ENCODE measurements around the gene MTRFR. TPM values are rescaled to one million over a fixed set of nuclear protein-coding genes. Genes with fewer than 3 reads are reported as not detected.
"Not testable (repeated sequence)": the region's sequence is repeated elsewhere in the genome, so short reads cannot be mapped to it uniquely, and the experiment has no call there.

Gene MTRFR
- 10 to 100 TPM; 11.8 to 28.1 (median 19.0) TPM for total RNA-seq

GRCh38 chr12:123232807-123233504, at the start of gene MTRFR, which contains the start of gene MPHOSPH9:
Gene MTRFR, plus strand, starts transcription at chr12:123233436. Its CDS starts 20,239 bp downstream, at chr12:123253675.
Gene MPHOSPH9, minus strand, starts transcription at chr12:123233141. Its CDS starts 2,777 bp downstream, at chr12:123230364.
- H3K4me3 ChIP-seq, result peak within 1 kb of the TSS; percentile 67 to 84 (median 79)
- ATAC-seq (replicated peaks in 6 of 8), result peak; percentile 92 to 95 (median 95)
- H3K27ac ChIP-seq, result peak within 1 kb of the TSS; percentile 81 to 90
- WGBS, 10 experiments, result 0 to 6% (median 0%) methylated on average over 6 to 17 of the region's 66 CpGs; no CpG with 5 or more reads in 6 of the 10 experiments
- in situ Hi-C loops (cut with MboI; ENCODE audit: low pct_unique_long_range_greater_than_20kb in 2 of 9, low sequenced_read_pairs in 9 of 9, unreplicated experiment in 9 of 9), result loop anchor here in 1 of 9 experiments (25.0 kb wide), 1 partner anchor 371 kb away; no protein-coding TSS in a partner anchor
- peaks cover 6 to 16% of the 10 kb centered on the region in 2 donors for H3K4me1 ChIP-seq (replicated peaks in 1 of 2)

- no peak for ATAC-seq (replicated peaks in 6 of 8)
Observed at GRCh38 chr12:123187637-123188036, 45.6 kb upstream of the MTRFR start.

GRCh38 chr12:123199936-123200335, 33.3 kb upstream of the MTRFR start:
- in situ Hi-C loops (cut with MboI; ENCODE audit: low pct_unique_long_range_greater_than_20kb in 2 of 9, low sequenced_read_pairs in 9 of 9, unreplicated experiment in 9 of 9), result no loop called here
- ATAC-seq (replicated peaks in 6 of 8), result no peak
- Histone ChIP-seq H3K4me3 (no peak overlapping the region), H3K27ac (no peak overlapping the region), H3K4me1 (replicated peaks in 1 of 2) (no peaks in the 10 kb centered on the region)
- WGBS, 10 experiments, result 82 to 100% (median 96%) methylated on average over 2 to 3 of the region's 3 CpGs; no CpG with 5 or more reads in 1 of the 10 experiments

More at GRCh38 chr12:123187637-123188036, 45.6 kb upstream of the MTRFR start:
- no peaks in the 10 kb centered on the region for H3K4me1 ChIP-seq (replicated peaks in 1 of 2)
- 75 to 100% (median 91%) methylated on average over 1 to 5 of the region's 6 CpGs; no CpG with 5 or more reads in 2 of the 10 experiments for WGBS, 10 experiments
- H3K27ac ChIP-seq, result no peak overlapping the region
- H3K4me3 ChIP-seq, result no peak overlapping the region
- in situ Hi-C loops (cut with MboI; ENCODE audit: low pct_unique_long_range_greater_than_20kb in 2 of 9, low sequenced_read_pairs in 9 of 9, unreplicated experiment in 9 of 9), result no loop called here

GRCh38 chr12:123200414-123200813, 32.8 kb upstream of the MTRFR start:
- Histone ChIP-seq H3K4me1 (replicated peaks in 1 of 2) (no peaks in the 10 kb centered on the region), H3K27ac (no peak overlapping the region), H3K4me3 (no peak overlapping the region)
- no peak for ATAC-seq (replicated peaks in 6 of 8)
- WGBS, 10 experiments, result 76 to 100% (median 92%) methylated on average over 2 to 7 of the region's 7 CpGs
- in situ Hi-C loops (cut with MboI; ENCODE audit: low pct_unique_long_range_greater_than_20kb in 2 of 9, low sequenced_read_pairs in 9 of 9, unreplicated experiment in 9 of 9), result no loop called here

- ATAC-seq (replicated peaks in 6 of 8); H3K27ac ChIP-seq; in situ Hi-C loops (cut with MboI; ENCODE audit: low pct_unique_long_range_greater_than_20kb in 2 of 9, low sequenced_read_pairs in 9 of 9, unreplicated experiment in 9 of 9); H3K4me1 ChIP-seq (replicated peaks in 1 of 2); H3K4me3 ChIP-seq: not testable (repeated sequence)
- WGBS, 10 experiments, result 60 to 100% (median 96%) methylated on average over 1 to 3 of the region's 3 CpGs; no CpG with 5 or more reads in 2 of the 10 experiments
Observed at GRCh38 chr12:123206794-123207193, 26.4 kb upstream of the MTRFR start.

- H3K4me1 ChIP-seq (replicated peaks in 1 of 2), result not testable (repeated sequence)
- WGBS, 10 experiments, result 91 to 100% (median 100%) methylated on average over 2 to 6 of the region's 7 CpGs; no CpG with 5 or more reads in 2 of the 10 experiments
Observed at GRCh38 chr12:123207815-123208214, 25.4 kb upstream of the MTRFR start.

GRCh38 chr12:123223241-123223668, 10.0 kb upstream of the MTRFR start:
- in situ Hi-C loops (cut with MboI; ENCODE audit: low pct_unique_long_range_greater_than_20kb in 2 of 9, low sequenced_read_pairs in 9 of 9, unreplicated experiment in 9 of 9), result no loop called here
- H3K4me1 ChIP-seq (replicated peaks in 1 of 2), result peaks cover 0 to 4% of the 10 kb centered on the region in 2 donors
- H3K27ac ChIP-seq, result no peak overlapping the region
- ATAC-seq (replicated peaks in 6 of 8), result no peak
- 94 to 100% (median 97%) methylated on average over 1 to 11 of the region's 11 CpGs for WGBS, 10 experiments
- no peak overlapping the region for H3K4me3 ChIP-seq

More at GRCh38 chr12:123207815-123208214, 25.4 kb upstream of the MTRFR start:
- ATAC-seq (replicated peaks in 6 of 8); in situ Hi-C loops (cut with MboI; ENCODE audit: low pct_unique_long_range_greater_than_20kb in 2 of 9, low sequenced_read_pairs in 9 of 9, unreplicated experiment in 9 of 9); H3K27ac ChIP-seq; H3K4me3 ChIP-seq: not testable (repeated sequence)

- no peak for ATAC-seq (replicated peaks in 6 of 8)
- 80 to 100% (median 84%) methylated on average over 1 of the region's 2 CpGs; no CpG with 5 or more reads in 6 of the 10 experiments for WGBS, 10 experiments
- in situ Hi-C loops (cut with MboI; ENCODE audit: low pct_unique_long_range_greater_than_20kb in 2 of 9, low sequenced_read_pairs in 9 of 9, unreplicated experiment in 9 of 9), result loop anchor here in 1 of 9 experiments (25.0 kb wide), 1 partner anchor 363 kb away; no protein-coding TSS in a partner anchor
Observed at GRCh38 chr12:123225443-123225842, 7.8 kb upstream of the MTRFR start.

GRCh38 chr12:123227581-123228258, 5.5 kb upstream of the MTRFR start:
- peak in 2 of 8 experiments; percentile 26 to 43 for ATAC-seq (replicated peaks in 6 of 8)
- WGBS, 10 experiments, result 38 to 90% (median 60%) methylated on average over 2 to 5 of the region's 5 CpGs
- H3K4me3 ChIP-seq, result no peak overlapping the region
- in situ Hi-C loops (cut with MboI; ENCODE audit: low pct_unique_long_range_greater_than_20kb in 2 of 9, low sequenced_read_pairs in 9 of 9, unreplicated experiment in 9 of 9), result loop anchor here in 1 of 9 experiments (25.0 kb wide), 1 partner anchor 365 kb away; no protein-coding TSS in a partner anchor
- H3K4me1 ChIP-seq (replicated peaks in 1 of 2), result peaks cover 4 to 6% of the 10 kb centered on the region in 2 donors
- H3K27ac ChIP-seq, result no peak overlapping the region

More at GRCh38 chr12:123225443-123225842, 7.8 kb upstream of the MTRFR start:
- peaks cover 0 to 4% of the 10 kb centered on the region in 2 donors for H3K4me1 ChIP-seq (replicated peaks in 1 of 2)
- no peak overlapping the region for H3K4me3 ChIP-seq
- no peak overlapping the region for H3K27ac ChIP-seq

- Histone ChIP-seq H3K27ac (no peak overlapping the region), H3K4me1 (replicated peaks in 1 of 2) (peaks cover 4 to 7% of the 10 kb centered on the region in 2 donors), H3K4me3 (no peak overlapping the region)
- no peak for ATAC-seq (replicated peaks in 6 of 8)
- in situ Hi-C loops (cut with MboI; ENCODE audit: low pct_unique_long_range_greater_than_20kb in 2 of 9, low sequenced_read_pairs in 9 of 9, unreplicated experiment in 9 of 9), result loop anchor here in 1 of 9 experiments (25.0 kb wide), 1 partner anchor 367 kb away; no protein-coding TSS in a partner anchor
- WGBS, 10 experiments, result 92 to 100% (median 97%) methylated on average over 3 of the region's 3 CpGs; no CpG with 5 or more reads in 1 of the 10 experiments
Observed at GRCh38 chr12:123229051-123229450, 4.2 kb upstream of the MTRFR start.

- in situ Hi-C loops (cut with MboI; ENCODE audit: low pct_unique_long_range_greater_than_20kb in 2 of 9, low sequenced_read_pairs in 9 of 9, unreplicated experiment in 9 of 9), result loop anchor here in 1 of 9 experiments (25.0 kb wide), 1 partner anchor 370 kb away; no protein-coding TSS in a partner anchor
Observed at GRCh38 chr12:123231931-123232330, 1.3 kb upstream of the MTRFR start.

GRCh38 chr12:123232472-123232806, 797 bp upstream of the MTRFR start:
- H3K27ac ChIP-seq, result peak overlapping the region; percentile 81 to 90
- 0 to 1% (median 0%) methylated on average over 1 to 14 of the region's 15 CpGs; no CpG with 5 or more reads in 2 of the 10 experiments for WGBS, 10 experiments
- ATAC-seq (replicated peaks in 6 of 8), result peak; percentile 0 to 6 (median 2)
- in situ Hi-C loops (cut with MboI; ENCODE audit: low pct_unique_long_range_greater_than_20kb in 2 of 9, low sequenced_read_pairs in 9 of 9, unreplicated experiment in 9 of 9), result loop anchor here in 1 of 9 experiments (25.0 kb wide), 1 partner anchor 370 kb away; no protein-coding TSS in a partner anchor
- peaks cover 10 to 16% of the 10 kb centered on the region in 2 donors for H3K4me1 ChIP-seq (replicated peaks in 1 of 2)
- H3K4me3 ChIP-seq, result peak overlapping the region; percentile 67 to 81 (median 76)

More at GRCh38 chr12:123231931-123232330, 1.3 kb upstream of the MTRFR start:
- WGBS, 10 experiments, result 0 to 60% (median 25%) methylated on average over 1 to 5 of the region's 5 CpGs; no CpG with 5 or more reads in 3 of the 10 experiments
- Histone ChIP-seq H3K27ac (peak overlapping the region; percentile 81 to 90), H3K4me1 (replicated peaks in 1 of 2) (peaks cover 10 to 16% of the 10 kb centered on the region in 2 donors), H3K4me3 (peak overlapping the region; percentile 67 to 81 (median 76))
- ATAC-seq (replicated peaks in 6 of 8), result no peak
